IPS-NIHi7 (cell line): ENCODE measurements around the gene NUB1.
A peak's percentile ranks its signal among the peaks of the same experiment; 100 is the strongest.

Experiments used
- DNase-seq: peaks from one replicate; pipeline ENCODE4 v3.0.0; 2012; ENCODE audit warnings: mixed read lengths; ENCODE audit errors: extremely low spot score

Gene NUB1

GRCh38 chr7:151404216-151405011, 62.8 kb downstream of the NUB1 start:
- no peak for DNase-seq

- no peak for DNase-seq
These were observed 63.4 kb downstream of the NUB1 start for GRCh38 chr7:151405056-151405455.

- no peak for DNase-seq
These were observed 64.0 kb downstream of the NUB1 start for GRCh38 chr7:151405588-151405987.

GRCh38 chr7:151406051-151406875, 64.7 kb downstream of the NUB1 start:
- no peak for DNase-seq

- DNase-seq = no peak
These were observed 65.4 kb downstream of the NUB1 start for GRCh38 chr7:151406886-151407583.

- DNase-seq = no peak
These were observed 66.9 kb downstream of the NUB1 start for GRCh38 chr7:151408498-151408838.

- peak; percentile 61 for DNase-seq
These were observed 67.4 kb downstream of the NUB1 start for GRCh38 chr7:151408839-151409666.

GRCh38 chr7:151409667-151410404, 68.2 kb downstream of the NUB1 start, which contains the start of gene WDR86:
Gene WDR86, minus strand, starts transcription at chr7:151410038. Its CDS starts 449 bp downstream, at chr7:151409589.
- peak; percentile 76 for DNase-seq

GRCh38 chr7:151410405-151411390, 69.1 kb downstream of the NUB1 start:
- peak; percentile 75 for DNase-seq

- DNase-seq = no peak
These were observed 69.9 kb downstream of the NUB1 start for GRCh38 chr7:151411551-151411950.

- no peak for DNase-seq
These were observed 70.7 kb downstream of the NUB1 start for GRCh38 chr7:151412318-151412717.

GRCh38 chr7:151413241-151413640, 71.6 kb downstream of the NUB1 start:
- DNase-seq = no peak

GRCh38 chr7:151415375-151416105, 73.9 kb downstream of the NUB1 start:
- DNase-seq = no peak

- no peak for DNase-seq
These were observed 74.7 kb downstream of the NUB1 start for GRCh38 chr7:151416112-151416940.

GRCh38 chr7:151416941-151417315, 75.3 kb downstream of the NUB1 start:
- DNase-seq = no peak

GRCh38 chr7:151420144-151420543, 78.5 kb downstream of the NUB1 start:
- no peak for DNase-seq

- DNase-seq = no peak
These were observed 80.6 kb downstream of the NUB1 start for GRCh38 chr7:151422212-151422611.

- DNase-seq = no peak
These were observed 81.6 kb downstream of the NUB1 start for GRCh38 chr7:151423226-151423625.
